Skeletal muscle tissue (tissue), 4 donors: ENCODE results near the gene SCARF2. TPM values are rescaled to one million over a fixed set of nuclear protein-coding genes. Genes with fewer than 3 reads are reported as not detected.
A peak's percentile ranks its signal among the peaks of the same experiment; 100 is the strongest.

Experiments
- H3K27ac ChIP-seq: one replicate; pipeline ENCODE4 v1.7.0; 2013; ENCODE audit warnings: mild to moderate bottlenecking, low read depth, low read length, inconsistent platforms
- H3K27me3 ChIP-seq, 3 donors: one replicate each; pipeline ENCODE4 v1.7.0; 2013; ENCODE audit warnings: low read length in 3 of 3; ENCODE audit not compliant: control insufficient read depth in 3 of 3, insufficient read depth in 3 of 3
- H3K36me3 ChIP-seq, 3 donors: one replicate each; pipeline ENCODE4 v1.7.0; 2013; ENCODE audit warnings: low read length in 3 of 3; ENCODE audit not compliant: control insufficient read depth in 3 of 3, insufficient read depth in 3 of 3
- H3K4me1 ChIP-seq, 3 donors: one replicate each; pipeline ENCODE4 v1.7.0; 2013; ENCODE audit warnings: low read length in 3 of 3, mild to moderate bottlenecking in 3 of 3; ENCODE audit not compliant: control insufficient read depth in 3 of 3, insufficient read depth in 3 of 3
- H3K4me3 ChIP-seq, 3 donors: one replicate each; pipeline ENCODE4 v1.7.0; 2013; ENCODE audit warnings: low read length in 3 of 3
- H3K9ac ChIP-seq, 3 donors: one replicate each; pipeline ENCODE4 v1.7.0; 2013; ENCODE audit warnings: low read length in 3 of 3, mild to moderate bottlenecking in 3 of 3, moderate library complexity in 2 of 3, low read depth in 1 of 3
- H3K9me3 ChIP-seq, 3 donors: one replicate each; pipeline ENCODE4 v1.7.0; 2013; ENCODE audit warnings: low read length in 3 of 3; ENCODE audit not compliant: control insufficient read depth in 3 of 3
- total RNA-seq: library from RNA; depleted of rRNA; stranded (reverse); fragments of >200 nt; gene quantifications from one replicate; pipeline ENCODE4 v1.2.3, GENCODE V29; 2014
- donor health status: Osteomylitis.

The SCARF2 gene
- total RNA-seq, 1 donor from 2014 or later = 7.8 TPM

DNA sequence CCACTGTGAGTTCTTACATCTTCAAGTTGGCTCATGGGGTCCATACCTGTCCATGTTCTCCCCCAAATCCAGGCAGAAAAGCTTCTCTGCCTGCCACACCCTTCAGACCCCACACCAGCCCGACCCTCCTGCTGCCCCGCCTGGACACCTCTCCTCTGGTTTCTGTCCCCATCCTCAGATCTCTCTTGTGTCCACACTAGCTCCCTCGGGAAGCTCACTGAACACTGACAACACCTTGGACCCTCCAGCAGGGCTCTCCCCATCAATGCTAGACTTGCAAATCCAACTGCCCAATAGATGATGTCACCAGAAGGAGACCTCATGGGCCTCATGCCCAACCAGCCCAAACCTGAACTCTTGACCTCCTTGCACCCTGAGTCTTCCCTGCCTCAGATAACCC lies 2.9 kb downstream of the SCARF2 start:
- Histone ChIP-seq H3K9ac (no peak overlapping the region), H3K9me3 (no peaks in the 10 kb centered on the region), H3K27me3 (peaks cover 48 to 61% (median 53%) of the 10 kb centered on the region in 3 donors), H3K36me3 (no peaks in the 10 kb centered on the region), H3K4me3 (no peak overlapping the region), H3K4me1 (peaks cover 14 to 37% (median 37%) of the 10 kb centered on the region in 3 donors), H3K27ac (no peak overlapping the region)

DNA sequence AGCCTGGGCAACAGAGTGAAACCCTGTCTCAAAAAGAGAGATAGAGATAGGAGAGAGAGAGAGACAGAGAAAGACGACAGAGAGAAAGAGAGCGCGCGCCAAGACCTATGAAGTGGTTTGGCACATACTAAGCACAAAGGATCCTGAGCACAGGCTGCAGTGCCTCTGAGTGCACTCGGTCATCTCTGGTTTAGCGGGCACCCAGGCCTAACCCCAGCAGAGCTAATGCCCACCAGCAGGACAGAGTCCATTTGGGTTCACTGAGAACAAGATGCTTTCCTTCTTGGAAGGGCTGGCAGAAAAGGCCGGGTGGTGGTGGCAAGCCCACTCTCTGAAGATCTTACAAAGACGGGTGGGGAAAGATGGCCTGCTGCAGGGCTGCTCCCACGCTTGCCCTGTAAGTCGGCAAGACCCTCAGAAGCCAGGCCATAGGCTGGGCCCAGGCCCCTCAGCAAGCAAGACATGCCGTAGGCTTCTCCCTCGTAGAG lies 3.3 kb downstream of the SCARF2 start:
- no peak overlapping the region for H3K9ac ChIP-seq
- peaks cover 48 to 61% (median 53%) of the 10 kb centered on the region in 3 donors for H3K27me3 ChIP-seq
- no peaks in the 10 kb centered on the region for H3K36me3 ChIP-seq
- no peak overlapping the region for H3K4me3 ChIP-seq
- no peak overlapping the region for H3K27ac ChIP-seq
- no peaks in the 10 kb centered on the region for H3K9me3 ChIP-seq
- peaks cover 14 to 37% (median 37%) of the 10 kb centered on the region in 3 donors for H3K4me1 ChIP-seq

DNA sequence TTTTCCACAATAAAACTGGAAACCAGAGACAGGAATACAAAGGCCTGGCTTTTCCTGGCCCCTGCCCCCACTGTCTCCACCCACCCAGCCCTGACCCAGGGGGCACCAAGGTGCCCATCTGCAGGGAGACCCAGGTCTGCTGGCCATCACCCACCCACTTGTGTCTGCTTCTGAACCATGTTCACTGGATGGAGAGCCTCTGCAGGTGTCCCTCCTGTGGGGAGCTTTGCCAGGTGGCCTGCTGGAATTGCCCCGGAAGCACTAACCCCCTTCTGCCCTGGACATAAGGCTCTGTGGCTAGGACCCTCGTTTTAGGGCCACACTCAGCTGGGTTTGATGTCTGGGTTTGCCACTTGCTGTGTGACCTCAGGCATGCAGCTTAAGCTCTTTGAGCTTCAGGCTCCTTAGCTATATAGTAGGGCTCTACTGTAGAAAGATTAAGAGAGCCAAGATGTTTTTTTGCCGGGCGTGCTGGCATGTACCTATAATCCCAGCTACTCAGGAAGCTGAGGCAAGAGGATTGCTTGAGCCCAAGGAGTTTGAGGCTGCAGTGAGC lies 3.9 kb downstream of the SCARF2 start:
- Histone ChIP-seq H3K9me3 (no peaks in the 10 kb centered on the region), H3K27ac (no peak overlapping the region), H3K4me3 (no peak overlapping the region), H3K27me3 (peaks cover 48 to 59% (median 50%) of the 10 kb centered on the region in 3 donors), H3K36me3 (peaks cover 0 to 3% (median 0%) of the 10 kb centered on the region in 3 donors), H3K9ac (no peak overlapping the region), H3K4me1 (peaks cover 13 to 36% (median 33%) of the 10 kb centered on the region in 3 donors)

DNA sequence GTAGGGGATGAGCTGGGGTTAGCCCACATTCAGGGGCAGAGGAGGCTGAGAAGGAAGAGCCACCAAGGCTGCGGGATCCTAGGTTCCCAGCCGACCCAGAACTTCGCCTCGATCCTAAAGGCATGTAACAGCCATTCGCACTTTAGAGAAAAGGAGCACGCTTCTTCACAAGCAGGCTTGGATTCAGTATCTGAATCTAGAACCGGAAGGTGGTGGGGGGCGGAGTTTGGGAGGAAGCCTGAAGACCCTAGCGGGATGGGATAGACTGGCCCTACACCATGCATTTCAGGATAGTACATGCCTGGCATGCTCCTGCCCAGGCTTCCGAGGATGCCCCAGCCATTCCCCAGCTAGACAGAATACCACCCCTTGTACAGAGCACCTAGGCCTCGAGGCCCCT lies 4.4 kb downstream of the SCARF2 start:
- H3K36me3 ChIP-seq = peaks cover 0 to 4% (median 0%) of the 10 kb centered on the region in 3 donors
- H3K9me3 ChIP-seq = no peaks in the 10 kb centered on the region
- H3K4me1 ChIP-seq = peaks cover 9 to 30% (median 29%) of the 10 kb centered on the region in 3 donors
- no peak overlapping the region for H3K27ac ChIP-seq
- H3K4me3 ChIP-seq = no peak overlapping the region
- H3K27me3 ChIP-seq = peaks cover 45 to 53% (median 48%) of the 10 kb centered on the region in 3 donors
- H3K9ac ChIP-seq = no peak overlapping the region

DNA sequence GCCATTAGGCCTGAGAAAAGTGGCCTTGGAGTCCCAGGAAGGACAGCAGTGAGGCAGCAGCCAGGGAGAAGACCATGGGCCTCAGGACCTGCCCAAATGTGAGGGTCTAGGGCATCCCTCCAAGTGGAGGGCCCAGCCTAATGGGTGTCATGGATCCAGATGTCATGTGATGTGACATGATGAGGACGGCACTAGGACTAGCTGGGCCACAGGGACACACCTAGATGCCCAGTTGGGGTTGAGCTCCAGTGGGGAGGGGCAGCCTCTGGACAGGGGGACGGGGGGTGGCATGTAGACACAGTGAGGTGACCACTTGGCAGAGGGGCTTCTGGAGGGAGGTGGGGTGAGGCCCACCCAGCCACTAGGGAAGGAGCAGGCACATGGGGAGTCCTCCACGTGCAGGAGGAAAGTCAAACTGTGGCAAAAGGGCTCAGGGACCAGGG lies 5.4 kb downstream of the SCARF2 start:
- Histone ChIP-seq H3K27ac (no peak overlapping the region), H3K9me3 (no peaks in the 10 kb centered on the region), H3K4me1 (peaks cover 9 to 25% (median 24%) of the 10 kb centered on the region in 3 donors), H3K4me3 (no peak overlapping the region), H3K9ac (no peak overlapping the region), H3K36me3 (peaks cover 0 to 4% (median under 1%) of the 10 kb centered on the region in 3 donors), H3K27me3 (peaks cover 40 to 48% (median 45%) of the 10 kb centered on the region in 3 donors)

DNA sequence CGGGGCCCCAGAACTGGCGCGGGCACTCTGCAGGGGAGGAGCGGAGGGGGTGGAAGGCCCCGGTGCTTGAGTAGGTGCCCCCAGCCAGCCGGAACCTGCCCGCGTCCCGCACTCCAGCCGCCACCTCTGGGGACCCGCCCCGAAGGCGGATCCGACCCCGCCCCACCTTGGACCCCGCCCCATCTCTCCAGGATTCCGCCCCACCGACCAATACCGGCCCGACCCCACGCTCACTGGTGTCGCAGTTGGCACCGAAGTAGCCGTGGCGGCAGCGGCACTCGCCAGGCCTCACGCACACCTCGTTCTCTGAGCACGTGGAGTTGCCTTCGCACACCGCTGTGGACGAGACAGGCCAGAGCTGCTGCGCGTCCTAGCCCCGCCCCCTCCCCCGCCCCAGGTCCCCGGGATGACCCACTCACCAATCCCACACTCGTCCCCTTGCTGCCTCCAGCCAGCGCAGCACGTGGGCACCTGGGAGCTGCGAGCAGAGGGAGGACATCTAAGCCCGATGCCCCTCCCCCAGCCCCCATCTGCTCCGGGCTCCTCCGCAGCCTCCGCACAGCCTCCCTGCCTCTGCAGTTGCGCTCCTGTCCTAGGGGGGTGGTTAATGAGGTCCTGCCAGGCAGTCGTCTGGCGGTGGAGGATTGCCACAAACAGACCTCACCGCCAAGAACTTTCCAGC lies 6.0 kb downstream of the SCARF2 start:
- H3K27ac ChIP-seq = no peak overlapping the region
- H3K9ac ChIP-seq = peak overlapping the region in 1 of 3 donors; percentile 66
- H3K27me3 ChIP-seq = peaks cover 34 to 42% (median 39%) of the 10 kb centered on the region in 3 donors
- H3K9me3 ChIP-seq = no peaks in the 10 kb centered on the region
- peaks cover 9 to 19% (median 18%) of the 10 kb centered on the region in 3 donors for H3K4me1 ChIP-seq
- peak overlapping the region in 2 of 3 donors; percentile 68 to 70 for H3K4me3 ChIP-seq
- H3K36me3 ChIP-seq = peaks cover 0 to 4% (median 3%) of the 10 kb centered on the region in 3 donors

DNA sequence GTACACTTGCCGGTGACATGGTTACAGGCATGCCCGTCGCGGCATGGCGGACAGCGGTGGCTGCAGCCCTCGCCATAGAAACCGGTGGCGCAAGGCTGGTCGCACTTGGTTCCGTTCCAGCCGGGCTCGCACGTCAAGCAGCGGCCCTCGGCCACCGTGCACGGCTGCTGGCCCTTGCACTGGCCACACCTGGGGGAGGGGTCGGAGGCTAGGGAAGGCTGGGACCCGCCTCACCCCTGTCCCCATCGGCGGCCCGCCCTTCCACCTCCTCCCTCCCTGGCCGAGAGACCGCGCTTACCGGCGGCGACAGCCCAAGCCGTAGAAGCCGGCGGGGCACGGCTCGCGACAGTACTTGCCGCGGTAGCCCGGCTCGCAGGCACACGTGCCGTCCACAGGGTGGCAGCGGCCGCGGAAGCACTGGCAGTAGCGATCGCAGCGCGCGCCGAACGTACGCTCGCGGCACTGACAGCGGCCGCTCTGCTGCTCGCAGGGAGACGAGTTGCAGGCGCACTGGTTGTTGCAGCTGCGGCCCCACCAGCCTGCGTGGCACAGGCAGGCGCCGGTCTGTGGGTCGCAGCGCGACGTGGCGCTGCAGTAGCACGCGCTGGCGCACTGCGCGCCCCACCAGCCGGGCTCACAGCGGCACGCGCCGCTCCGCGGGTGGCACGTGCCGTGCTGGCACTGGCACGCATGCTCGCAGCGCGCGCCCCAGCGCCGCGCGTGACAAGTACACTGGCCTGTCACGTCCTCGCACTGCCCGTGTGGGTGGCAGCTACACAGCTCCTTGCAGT lies 6.7 kb downstream of the SCARF2 start:
- Histone ChIP-seq H3K36me3 (peaks cover 0 to 4% (median 3%) of the 10 kb centered on the region in 3 donors), H3K27ac (no peak overlapping the region), H3K4me3 (peak overlapping the region in 2 of 3 donors; percentile 68 to 70)

DNA sequence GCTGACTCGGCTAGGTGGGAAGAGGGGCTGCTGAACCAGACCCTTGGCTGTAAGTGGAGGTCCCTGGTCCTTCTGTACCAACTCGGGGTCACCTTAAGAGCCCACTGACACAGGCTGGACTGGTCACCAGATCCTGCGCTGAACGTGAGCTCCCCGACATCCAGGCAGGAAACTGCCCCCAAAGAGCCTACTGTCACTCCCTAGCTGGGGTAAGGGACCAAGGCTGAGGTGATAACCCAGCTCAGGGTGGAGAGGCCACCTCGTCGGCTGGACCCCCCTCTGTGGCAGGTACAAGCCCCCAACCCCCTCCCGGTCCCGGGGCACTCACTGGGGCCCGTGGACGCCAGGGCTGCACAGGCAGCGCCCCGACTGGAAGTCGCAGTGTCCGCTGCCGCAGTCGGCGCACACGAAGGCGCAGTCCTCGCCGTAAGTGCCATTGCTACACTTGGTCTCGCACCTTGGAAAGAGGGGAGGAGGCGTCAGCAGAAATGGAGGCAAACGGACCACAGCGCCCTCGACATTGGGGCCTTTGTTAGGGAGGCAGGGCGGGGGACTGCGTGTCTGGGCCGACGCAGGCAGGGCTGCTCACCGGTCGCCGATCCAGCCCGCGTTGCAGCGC lies 7.4 kb downstream of the SCARF2 start:
- Histone ChIP-seq H3K36me3 (peaks cover 0 to 4% (median 3%) of the 10 kb centered on the region in 3 donors), H3K27ac (no peak overlapping the region), H3K9ac (no peak overlapping the region), H3K9me3 (no peaks in the 10 kb centered on the region), H3K4me1 (peaks cover 3 to 11% (median 9%) of the 10 kb centered on the region in 3 donors), H3K4me3 (no peak overlapping the region), H3K27me3 (peaks cover 25 to 29% (median 29%) of the 10 kb centered on the region in 3 donors)

More for the DNA sequence above, 6.7 kb downstream of the SCARF2 start:
- H3K9ac ChIP-seq = peak overlapping the region in 1 of 3 donors; percentile 66
- no peaks in the 10 kb centered on the region for H3K9me3 ChIP-seq
- H3K4me1 ChIP-seq = peaks cover 9 to 16% (median 16%) of the 10 kb centered on the region in 3 donors
- peaks cover 32 to 36% (median 36%) of the 10 kb centered on the region in 3 donors for H3K27me3 ChIP-seq
